CD8-positive, alpha-beta memory T cell (primary cell): Measurements from ENCODE around the gene CAP2. TPM values are rescaled to one million over a fixed set of nuclear protein-coding genes. Genes with fewer than 3 reads are reported as not detected.

Experiments
- CTCF ChIA-PET: fragments of 350-600 bp; sonication (Branson Sonifier 250); formaldehyde crosslinking; loops from one replicate; lab custom pipeline; 2021; ENCODE audit warnings: antibody characterized with exemption; lab: Charles Lee
- POLR2A ChIA-PET: fragments of 350-600 bp; sonication (Branson Sonifier 250); formaldehyde crosslinking; loops from one replicate; lab custom pipeline; 2021; ENCODE audit warnings: antibody characterized with exemption; lab: Charles Lee
- DNase-seq, 5 donors: peaks; one replicate each; pipeline versions ENCODE4 v3.0.0 to v3.0.0-alpha.2; 2020 to 2022; ENCODE audit warnings: mixed read lengths in 1 of 5
- H3K27ac ChIP-seq: one replicate; pipeline ENCODE4 v1.7.0; 2013; ENCODE audit warnings: low read depth, mild to moderate bottlenecking, low read length, moderate library complexity
- H3K27me3 ChIP-seq: 2 replicates; pipeline ENCODE4 v1.7.0; 2013; ENCODE audit warnings: low read length, mild to moderate bottlenecking; ENCODE audit not compliant: insufficient read depth, poor library complexity, severe bottlenecking
- H3K36me3 ChIP-seq: 2 replicates; pipeline ENCODE4 v1.7.0; 2013; ENCODE audit warnings: mild to moderate bottlenecking, low read length, moderate library complexity; ENCODE audit not compliant: insufficient read depth
- H3K4me1 ChIP-seq: 2 replicates; pipeline ENCODE4 v1.7.0; 2013; ENCODE audit warnings: mild to moderate bottlenecking, low read length, moderate library complexity; ENCODE audit not compliant: insufficient read depth
- H3K4me3 ChIP-seq: 2 replicates; pipeline ENCODE4 v1.7.0; 2013; ENCODE audit warnings: mild to moderate bottlenecking, low read length
- H3K9me3 ChIP-seq: 2 replicates; pipeline ENCODE4 v1.7.0; 2013; ENCODE audit warnings: mild to moderate bottlenecking, low read length
- H3K27ac Mint-ChIP-seq, 8 donors: one replicate each; pipeline ENCODE4 v1.8.0; 2020 to 2021; ENCODE audit warnings: mixed read lengths in 8 of 8, mild to moderate bottlenecking in 6 of 8, inconsistent platforms in 3 of 8, moderate library complexity in 3 of 8
- H3K27me3 Mint-ChIP-seq, 2 donors: one replicate each; pipeline ENCODE4 v1.8.0; 2020 to 2021; ENCODE audit warnings: mixed read lengths in 2 of 2, mild to moderate bottlenecking in 1 of 2, moderate library complexity in 1 of 2
- H3K36me3 Mint-ChIP-seq, 3 donors: one replicate each; pipeline ENCODE4 v1.8.0; 2020 to 2021; ENCODE audit warnings: mixed read lengths in 3 of 3, inconsistent platforms in 1 of 3, mild to moderate bottlenecking in 1 of 3
- H3K4me1 Mint-ChIP-seq, 3 donors: one replicate each; pipeline ENCODE4 v1.8.0; 2020 to 2021; ENCODE audit warnings: mixed read lengths in 3 of 3, inconsistent platforms in 1 of 3, mild to moderate bottlenecking in 1 of 3
- H3K4me3 Mint-ChIP-seq, 7 donors: one replicate each; pipeline ENCODE4 v1.8.0; 2020 to 2021; ENCODE audit warnings: mixed read lengths in 7 of 7, mild to moderate bottlenecking in 6 of 7, moderate library complexity in 4 of 7, inconsistent platforms in 2 of 7
- H3K9me3 Mint-ChIP-seq, 5 donors: one replicate each; pipeline ENCODE4 v1.8.0; 2020 to 2022; ENCODE audit warnings: mixed read lengths in 5 of 5, mild to moderate bottlenecking in 3 of 5, moderate library complexity in 2 of 5, inconsistent platforms in 1 of 5
- polyA plus RNA-seq: library from polyadenylated mRNA; unstranded; fragments of 300-500 nt; fragmentation: Illumina TruSeq; gene quantifications from one replicate; pipeline ENCODE4 v1.2.3, GENCODE V29; 2021
- total RNA-seq, 2 experiments: library from RNA; stranded (reverse); gene quantifications; one replicate each; pipeline ENCODE4 v1.2.3, GENCODE V29; 2021

The CAP2 gene
- total and polyA plus RNA-seq, 3 experiments from 2014 or later, result 1.0 TPM; not detected in 2

DNA sequence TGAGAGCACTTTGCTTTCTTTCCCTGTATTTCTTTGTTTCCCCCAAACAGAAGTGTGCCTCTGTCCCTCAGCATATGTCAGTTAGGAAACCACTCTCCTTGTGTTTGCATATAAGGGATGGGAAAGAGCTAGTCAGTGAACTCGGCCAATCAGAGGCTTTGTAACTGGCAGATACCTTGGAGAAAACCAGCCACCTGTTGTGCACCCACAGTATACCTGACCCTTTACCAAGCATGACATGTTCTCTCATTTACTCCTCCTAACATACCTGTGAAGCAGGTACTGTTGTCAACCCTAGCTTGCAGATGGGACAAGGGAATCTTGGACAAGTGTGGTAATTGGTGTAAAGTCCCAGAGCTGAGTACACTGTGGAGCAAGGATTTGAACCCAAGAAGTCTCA, 110.6 kb downstream of the CAP2 start:
- Mint-ChIP-seq H3K27me3 (peaks cover 2 to 9% of the 10 kb centered on the region in 2 donors), H3K36me3 (no peaks in the 10 kb centered on the region), H3K27ac (no peak overlapping the region), H3K9me3 (no peaks in the 10 kb centered on the region), H3K4me3 (no peak overlapping the region), H3K4me1 (no peaks in the 10 kb centered on the region)
- no peak for DNase-seq
- no peaks in the 10 kb centered on the region for H3K36me3 ChIP-seq
- H3K27me3 ChIP-seq, result no peaks in the 10 kb centered on the region
- H3K4me1 ChIP-seq, result no peaks in the 10 kb centered on the region
- H3K9me3 ChIP-seq, result no peaks in the 10 kb centered on the region
- CTCF ChIA-PET, result interaction anchor here (1.0 kb wide), 1 partner anchor 301 kb away, joined by 3 read pairs; no protein-coding TSS in a partner anchor
- H3K27ac ChIP-seq, result no peak overlapping the region
- POLR2A ChIA-PET, result no interaction called here
- no peak overlapping the region for H3K4me3 ChIP-seq

DNA sequence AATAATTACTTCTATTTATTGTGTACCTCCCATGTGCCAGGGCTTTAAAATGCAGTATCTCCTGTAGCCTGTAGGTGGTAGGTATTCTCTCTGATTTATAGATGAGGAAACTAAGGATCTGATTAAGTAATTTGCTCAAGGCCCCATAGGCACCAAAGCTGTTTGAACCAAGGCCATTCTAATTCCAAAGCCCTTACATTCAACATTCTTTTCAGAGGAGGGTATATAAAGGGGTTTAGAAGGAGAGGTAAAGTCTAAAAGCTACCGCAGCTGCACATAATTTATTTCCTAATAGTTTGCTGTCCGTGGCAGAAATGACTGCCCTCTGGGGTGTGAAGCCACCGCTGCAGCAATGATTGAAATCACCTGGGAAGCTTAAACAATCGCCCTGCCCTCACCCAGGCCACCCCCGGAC, 111.7 kb downstream of the CAP2 start:
- POLR2A ChIA-PET, result no interaction called here

DNA sequence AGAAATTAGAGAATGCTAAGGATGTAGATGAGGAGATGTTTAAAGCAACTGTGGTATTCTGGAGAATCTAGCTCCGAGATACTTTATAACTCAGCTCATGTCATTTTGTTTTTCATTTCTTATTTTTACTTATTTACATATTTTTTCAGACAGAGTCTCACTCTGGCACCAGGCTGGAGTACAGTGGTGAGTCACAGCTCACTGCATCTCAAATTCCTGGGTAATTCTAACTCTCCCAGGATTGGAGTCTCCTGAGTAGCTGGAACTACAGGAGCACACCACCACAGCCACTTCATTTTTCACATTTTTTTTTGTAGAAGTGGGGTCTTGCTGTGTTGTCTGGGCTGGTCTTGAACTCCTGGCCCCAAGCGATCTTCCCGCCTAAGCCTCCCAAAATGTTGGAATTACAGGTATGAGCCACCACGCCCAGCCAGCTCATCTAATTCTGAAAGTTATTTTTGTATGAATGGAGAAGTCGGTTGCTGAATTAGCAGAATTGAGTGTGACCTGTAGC, 112.4 kb downstream of the CAP2 start:
- POLR2A ChIA-PET, result no interaction called here
- Histone ChIP-seq H3K36me3 (no peaks in the 10 kb centered on the region), H3K4me3 (no peak overlapping the region), H3K4me1 (no peaks in the 10 kb centered on the region), H3K27ac (no peak overlapping the region), H3K27me3 (no peaks in the 10 kb centered on the region), H3K9me3 (no peaks in the 10 kb centered on the region)
- Mint-ChIP-seq H3K4me3 (no peak overlapping the region), H3K4me1 (no peaks in the 10 kb centered on the region), H3K36me3 (no peaks in the 10 kb centered on the region), H3K27ac (no peak overlapping the region), H3K27me3 (peaks cover 3 to 9% of the 10 kb centered on the region in 2 donors), H3K9me3 (no peaks in the 10 kb centered on the region)
- DNase-seq, result no peak
- CTCF ChIA-PET, result no interaction called here

More for the DNA sequence above, 111.7 kb downstream of the CAP2 start:
- no peak overlapping the region for H3K4me3 Mint-ChIP-seq
- H3K9me3 Mint-ChIP-seq, result no peaks in the 10 kb centered on the region
- Histone ChIP-seq H3K4me1 (no peaks in the 10 kb centered on the region), H3K27ac (no peak overlapping the region), H3K4me3 (no peak overlapping the region), H3K9me3 (no peaks in the 10 kb centered on the region), H3K27me3 (no peaks in the 10 kb centered on the region), H3K36me3 (no peaks in the 10 kb centered on the region)
- CTCF ChIA-PET, result interaction anchor here (0.6 to 1.0 kb wide), 2 partner anchors 24 to 300 kb away, joined by 3 to 4 read pairs; no protein-coding TSS in a partner anchor
- no peaks in the 10 kb centered on the region for H3K36me3 Mint-ChIP-seq
- H3K27me3 Mint-ChIP-seq, result peaks cover 2 to 9% of the 10 kb centered on the region in 2 donors
- DNase-seq, result no peak
- H3K27ac Mint-ChIP-seq, result peak overlapping the region in 1 of 8 donors; percentile 36
- no peaks in the 10 kb centered on the region for H3K4me1 Mint-ChIP-seq

DNA sequence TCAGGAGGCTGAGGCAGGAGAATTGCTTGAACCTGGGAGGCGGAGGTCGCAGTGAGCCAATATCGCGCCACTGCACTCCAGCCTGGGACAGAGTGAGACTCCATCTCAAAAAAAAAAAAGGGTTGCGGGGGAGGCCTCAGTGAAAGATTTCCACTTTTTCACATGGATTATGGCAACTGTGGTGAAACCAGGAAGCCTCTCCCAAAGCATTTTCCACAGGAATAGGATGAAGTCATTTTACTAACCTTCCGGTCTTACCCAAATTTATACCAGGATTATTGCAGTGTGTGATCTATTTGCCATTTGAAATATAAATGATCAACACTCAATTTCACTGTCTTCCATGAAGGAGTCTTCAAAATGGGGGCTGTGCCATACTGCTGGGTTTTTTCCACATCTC, 113.1 kb downstream of the CAP2 start:
- Mint-ChIP-seq H3K36me3 (no peaks in the 10 kb centered on the region), H3K27me3 (peaks cover 4 to 9% of the 10 kb centered on the region in 2 donors)
- CTCF ChIA-PET, result no interaction called here

DNA sequence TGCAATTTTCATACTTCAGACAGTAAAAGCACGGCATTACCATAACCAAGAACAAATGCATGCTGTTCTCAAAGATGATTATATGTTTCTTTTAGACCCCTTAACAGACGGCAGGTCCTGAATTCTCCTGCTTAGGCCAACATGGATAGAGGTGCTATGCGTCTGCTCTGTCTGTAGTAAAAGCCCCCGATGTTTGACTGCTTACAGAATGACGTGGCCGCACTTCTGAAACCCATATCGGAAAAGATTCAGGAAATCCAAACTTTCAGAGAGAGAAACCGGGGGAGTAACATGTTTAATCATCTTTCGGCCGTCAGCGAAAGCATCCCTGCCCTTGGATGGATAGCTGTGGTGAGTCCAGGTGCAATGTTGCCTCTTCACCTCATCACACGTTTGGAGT, 113.6 kb downstream of the CAP2 start:
- H3K9me3 Mint-ChIP-seq, result no peaks in the 10 kb centered on the region
- Histone ChIP-seq H3K27ac (no peak overlapping the region), H3K36me3 (no peaks in the 10 kb centered on the region), H3K4me1 (no peaks in the 10 kb centered on the region), H3K9me3 (no peaks in the 10 kb centered on the region), H3K4me3 (no peak overlapping the region), H3K27me3 (no peaks in the 10 kb centered on the region)
- H3K27ac Mint-ChIP-seq, result no peak overlapping the region
- POLR2A ChIA-PET, result no interaction called here
- CTCF ChIA-PET, result interaction anchor here (0.5 kb wide), 1 partner anchor 63 kb away, joined by 4 read pairs; no protein-coding TSS in a partner anchor
- DNase-seq, result no peak
- H3K4me1 Mint-ChIP-seq, result no peaks in the 10 kb centered on the region
- H3K4me3 Mint-ChIP-seq, result no peak overlapping the region
- H3K27me3 Mint-ChIP-seq, result peaks cover 4 to 9% of the 10 kb centered on the region in 2 donors
- no peaks in the 10 kb centered on the region for H3K36me3 Mint-ChIP-seq

More for the DNA sequence above, 113.1 kb downstream of the CAP2 start:
- H3K36me3 ChIP-seq, result no peaks in the 10 kb centered on the region
- POLR2A ChIA-PET, result no interaction called here
- DNase-seq, result no peak
- H3K4me1 ChIP-seq, result no peaks in the 10 kb centered on the region
- H3K27ac ChIP-seq, result no peak overlapping the region
- peak overlapping the region in 1 of 8 donors; percentile 8 for H3K27ac Mint-ChIP-seq
- no peak overlapping the region for H3K4me3 ChIP-seq
- H3K9me3 ChIP-seq, result no peaks in the 10 kb centered on the region
- no peaks in the 10 kb centered on the region for H3K27me3 ChIP-seq
- H3K4me3 Mint-ChIP-seq, result no peak overlapping the region
- H3K9me3 Mint-ChIP-seq, result no peaks in the 10 kb centered on the region
- no peaks in the 10 kb centered on the region for H3K4me1 Mint-ChIP-seq

DNA sequence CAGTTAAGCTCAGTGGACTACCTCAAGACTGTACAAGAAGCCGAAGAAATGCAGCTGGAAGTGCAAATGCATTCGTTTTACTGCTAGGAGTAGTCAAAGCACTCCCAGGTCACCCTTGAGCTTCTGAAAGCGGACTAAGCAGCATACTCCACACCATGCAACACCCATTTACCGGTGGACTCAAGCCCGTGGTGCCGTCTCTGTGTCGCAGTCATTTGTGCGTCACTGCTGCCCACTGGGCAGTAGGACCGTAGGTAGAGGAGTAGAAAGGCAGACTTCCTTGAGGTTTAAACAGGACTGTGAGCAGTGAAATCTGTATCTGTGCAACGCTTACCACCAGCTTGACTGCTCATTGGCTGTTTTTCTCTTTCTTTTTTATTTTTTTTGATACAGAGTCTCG, 117.7 kb downstream of the CAP2 start:
- Mint-ChIP-seq H3K27ac (no peak overlapping the region), H3K9me3 (no peaks in the 10 kb centered on the region), H3K4me1 (no peaks in the 10 kb centered on the region), H3K36me3 (no peaks in the 10 kb centered on the region), H3K27me3 (peaks cover 10 to 26% of the 10 kb centered on the region in 2 donors), H3K4me3 (no peak overlapping the region)
- Histone ChIP-seq H3K36me3 (no peaks in the 10 kb centered on the region), H3K27ac (no peak overlapping the region), H3K4me3 (no peak overlapping the region), H3K4me1 (no peaks in the 10 kb centered on the region), H3K9me3 (no peaks in the 10 kb centered on the region), H3K27me3 (no peaks in the 10 kb centered on the region)
- POLR2A ChIA-PET, result no interaction called here
- no peak for DNase-seq
- CTCF ChIA-PET, result no interaction called here

DNA sequence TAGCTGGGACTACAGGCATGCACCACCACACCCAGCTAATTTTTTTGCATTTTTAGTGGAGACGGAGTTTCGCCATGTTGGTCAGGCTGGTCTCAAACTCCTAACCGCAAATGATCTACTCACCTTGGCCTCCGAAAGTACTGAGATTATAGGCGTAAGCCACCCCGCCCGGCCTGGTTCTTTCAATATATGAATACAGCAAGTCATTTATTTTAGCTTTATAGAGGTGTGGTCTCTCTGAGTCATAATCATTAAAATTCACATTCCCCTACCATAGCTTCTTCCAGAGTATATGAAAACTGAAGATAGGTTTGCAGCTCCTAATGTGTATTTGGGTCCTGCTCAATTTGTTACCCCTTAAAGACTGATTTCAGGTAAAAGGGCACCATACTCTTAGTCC, 118.2 kb downstream of the CAP2 start:
- no peaks in the 10 kb centered on the region for H3K27me3 ChIP-seq
- no peak overlapping the region for H3K4me3 ChIP-seq
- H3K27ac Mint-ChIP-seq, result no peak overlapping the region
- no peaks in the 10 kb centered on the region for H3K9me3 ChIP-seq
- H3K27ac ChIP-seq, result no peak overlapping the region
- no peaks in the 10 kb centered on the region for H3K4me1 Mint-ChIP-seq
- H3K36me3 ChIP-seq, result no peaks in the 10 kb centered on the region
- CTCF ChIA-PET, result no interaction called here
- no peak for DNase-seq
- no peaks in the 10 kb centered on the region for H3K4me1 ChIP-seq
- H3K36me3 Mint-ChIP-seq, result no peaks in the 10 kb centered on the region
- peaks cover 10 to 26% of the 10 kb centered on the region in 2 donors for H3K27me3 Mint-ChIP-seq
- H3K9me3 Mint-ChIP-seq, result no peaks in the 10 kb centered on the region
- H3K4me3 Mint-ChIP-seq, result no peak overlapping the region
- POLR2A ChIA-PET, result no interaction called here

DNA sequence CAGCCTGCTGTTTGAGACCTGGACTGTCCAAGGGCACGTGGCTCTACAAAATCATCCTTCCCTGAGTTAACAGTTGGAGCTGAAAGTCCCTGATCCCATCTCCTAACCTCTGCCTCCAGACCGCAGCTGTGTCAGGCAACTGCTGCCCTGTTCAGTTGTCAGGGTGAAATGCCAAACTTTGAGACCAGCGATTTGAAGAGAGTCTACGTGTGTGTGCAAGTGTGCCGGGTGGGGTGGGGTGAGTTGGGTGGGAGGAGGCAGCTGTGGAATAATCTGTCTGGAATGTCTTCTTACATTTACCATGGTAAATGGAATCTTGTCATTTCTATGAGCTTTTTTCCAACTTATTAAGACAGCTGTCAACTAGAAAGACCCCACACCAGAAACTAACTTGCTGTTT, 125.7 kb downstream of the CAP2 start:
- no peaks in the 10 kb centered on the region for H3K36me3 ChIP-seq
- H3K4me1 Mint-ChIP-seq, result no peaks in the 10 kb centered on the region
- H3K4me1 ChIP-seq, result no peaks in the 10 kb centered on the region
- H3K9me3 Mint-ChIP-seq, result peaks cover 0 to 3% (median 0%) of the 10 kb centered on the region in 5 donors
- no peak overlapping the region for H3K27ac Mint-ChIP-seq
- no peak overlapping the region for H3K4me3 Mint-ChIP-seq
- no peak for DNase-seq
- ChIA-PET POLR2A (no interaction called here), CTCF (interaction anchor here (0.5 kb wide), 1 partner anchor 45 kb away, joined by 3 read pairs; no protein-coding TSS in a partner anchor)
- H3K9me3 ChIP-seq, result no peaks in the 10 kb centered on the region
- no peak overlapping the region for H3K27ac ChIP-seq
- H3K27me3 Mint-ChIP-seq, result peaks cover 12 to 26% of the 10 kb centered on the region in 2 donors
- H3K4me3 ChIP-seq, result no peak overlapping the region
- H3K36me3 Mint-ChIP-seq, result no peaks in the 10 kb centered on the region
- no peaks in the 10 kb centered on the region for H3K27me3 ChIP-seq
